ENCODE measurements around the gene INPP4B.

INPP4B gene

DNA sequence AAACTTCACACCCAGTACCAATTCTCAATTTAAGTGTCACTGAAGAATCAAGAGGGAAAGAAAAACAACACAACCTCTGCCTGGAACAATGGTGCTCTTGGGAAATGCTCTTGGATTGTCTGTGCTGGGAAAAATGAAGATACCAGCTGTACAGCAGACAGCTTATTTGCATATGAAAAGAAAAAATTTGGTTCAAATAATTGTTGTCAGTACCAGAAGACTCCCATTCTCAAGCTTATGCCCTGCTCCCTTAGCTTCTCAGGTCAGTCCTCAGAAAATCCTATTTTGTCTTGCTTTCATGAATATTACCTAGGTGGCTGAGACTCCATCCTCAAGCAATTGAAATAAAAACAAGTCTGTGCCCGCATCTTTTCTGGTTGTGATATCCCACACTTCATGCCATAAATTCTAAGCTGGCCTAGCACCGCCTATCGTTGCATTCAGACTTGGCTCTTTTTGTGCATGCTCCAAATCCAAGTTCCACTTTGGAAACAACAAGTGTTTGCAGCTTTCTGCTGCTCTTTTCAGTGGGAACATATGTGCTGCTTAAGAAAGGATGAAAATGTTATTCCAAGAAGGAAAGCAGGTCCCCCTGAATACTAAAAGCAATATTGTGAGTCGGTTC is 431.6 kb downstream of the INPP4B start:
- no peak overlapping the region for H3K27ac ChIP-seq
- no peak for DNase-seq (ENCODE audit: low spot score)
- TF ChIP-seq, protein P1, sequence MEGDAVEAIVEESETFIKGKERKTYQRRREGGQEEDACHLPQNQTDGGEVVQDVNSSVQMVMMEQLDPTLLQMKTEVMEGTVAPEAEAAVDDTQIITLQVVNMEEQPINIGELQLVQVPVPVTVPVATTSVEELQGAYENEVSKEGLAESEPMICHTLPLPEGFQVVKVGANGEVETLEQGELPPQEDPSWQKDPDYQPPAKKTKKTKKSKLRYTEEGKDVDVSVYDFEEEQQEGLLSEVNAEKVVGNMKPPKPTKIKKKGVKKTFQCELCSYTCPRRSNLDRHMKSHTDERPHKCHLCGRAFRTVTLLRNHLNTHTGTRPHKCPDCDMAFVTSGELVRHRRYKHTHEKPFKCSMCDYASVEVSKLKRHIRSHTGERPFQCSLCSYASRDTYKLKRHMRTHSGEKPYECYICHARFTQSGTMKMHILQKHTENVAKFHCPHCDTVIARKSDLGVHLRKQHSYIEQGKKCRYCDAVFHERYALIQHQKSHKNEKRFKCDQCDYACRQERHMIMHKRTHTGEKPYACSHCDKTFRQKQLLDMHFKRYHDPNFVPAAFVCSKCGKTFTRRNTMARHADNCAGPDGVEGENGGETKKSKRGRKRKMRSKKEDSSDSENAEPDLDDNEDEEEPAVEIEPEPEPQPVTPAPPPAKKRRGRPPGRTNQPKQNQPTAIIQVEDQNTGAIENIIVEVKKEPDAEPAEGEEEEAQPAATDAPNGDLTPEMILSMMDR (IDR thresholded peaks at IDR 0.05): no peak

DNA sequence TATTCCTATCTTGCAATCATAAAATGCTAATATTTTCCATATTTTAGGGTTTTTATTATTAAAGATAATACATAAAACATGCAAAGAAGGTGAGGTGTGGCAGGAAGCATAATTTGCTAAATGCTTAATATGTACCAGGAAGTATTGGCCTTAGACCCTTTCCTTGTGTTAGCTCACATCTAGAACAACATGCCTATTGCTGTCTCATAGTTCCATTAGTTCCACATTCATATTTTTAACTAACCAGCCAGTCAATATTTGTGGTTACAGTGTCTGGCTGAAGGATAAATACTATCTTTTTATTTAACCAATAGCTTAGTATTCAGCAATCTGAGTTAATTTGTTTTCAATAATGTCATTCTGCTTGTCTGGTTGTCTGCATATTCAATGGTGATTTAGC is 432.6 kb downstream of the INPP4B start:
- H3K4me3 ChIP-seq: no peak overlapping the region
- DNase-seq (ENCODE audit: low spot score): no peak
- TF ChIP-seq, protein P1 (IDR thresholded peaks at IDR 0.05): no peak
- no peak overlapping the region for H3K27ac ChIP-seq

More for the DNA sequence above, 431.6 kb downstream of the INPP4B start:
- no peak overlapping the region for H3K4me3 ChIP-seq

DNA sequence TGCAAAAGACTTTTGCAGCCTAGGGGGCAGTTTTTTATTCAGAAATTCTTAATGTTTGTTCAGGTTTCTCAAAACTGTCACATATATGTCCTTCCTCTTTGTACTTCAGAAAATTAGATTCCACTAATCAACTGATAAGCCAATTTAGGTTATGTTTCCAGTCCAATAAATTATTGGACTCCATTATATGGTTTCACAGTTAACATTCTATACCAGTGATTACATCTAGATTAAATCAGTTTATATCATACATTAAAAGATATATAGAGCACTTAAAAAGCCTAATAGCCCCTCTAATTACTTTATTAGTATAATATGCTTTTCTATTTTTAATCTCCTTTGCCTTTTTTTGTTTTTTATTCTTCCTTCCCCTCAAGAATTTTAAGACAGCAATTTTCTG is 434.1 kb downstream of the INPP4B start:
- H3K27ac ChIP-seq: no peak overlapping the region
- no peak overlapping the region for H3K4me3 ChIP-seq
- no peak for DNase-seq (ENCODE audit: low spot score)
- TF ChIP-seq, protein P1 (IDR thresholded peaks at IDR 0.05): no peak

DNA sequence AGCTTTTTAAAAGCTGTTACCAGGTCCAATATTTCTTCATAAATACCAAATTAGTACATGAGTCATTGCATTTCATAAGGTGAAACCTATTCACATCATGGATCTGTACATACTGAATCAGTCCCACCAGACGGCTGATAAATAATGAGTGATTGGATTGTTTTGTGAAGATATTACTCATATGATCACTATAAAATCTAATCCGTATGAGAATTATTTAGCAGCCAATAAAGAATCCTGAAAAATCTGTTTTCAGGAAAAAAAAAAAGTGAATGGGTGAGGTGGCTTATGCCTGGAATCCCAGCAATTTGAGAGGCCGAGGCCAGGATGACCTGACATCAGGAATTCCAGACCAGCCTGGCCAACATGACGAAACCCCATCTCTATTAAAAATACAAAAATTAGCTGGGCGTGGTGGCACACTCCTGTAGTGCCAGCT is 438.1 kb downstream of the INPP4B start:
- H3K27ac ChIP-seq: no peak overlapping the region
- H3K4me3 ChIP-seq: no peak overlapping the region
- TF ChIP-seq, protein P1 (IDR thresholded peaks at IDR 0.05): no peak
- DNase-seq (ENCODE audit: low spot score): no peak

DNA sequence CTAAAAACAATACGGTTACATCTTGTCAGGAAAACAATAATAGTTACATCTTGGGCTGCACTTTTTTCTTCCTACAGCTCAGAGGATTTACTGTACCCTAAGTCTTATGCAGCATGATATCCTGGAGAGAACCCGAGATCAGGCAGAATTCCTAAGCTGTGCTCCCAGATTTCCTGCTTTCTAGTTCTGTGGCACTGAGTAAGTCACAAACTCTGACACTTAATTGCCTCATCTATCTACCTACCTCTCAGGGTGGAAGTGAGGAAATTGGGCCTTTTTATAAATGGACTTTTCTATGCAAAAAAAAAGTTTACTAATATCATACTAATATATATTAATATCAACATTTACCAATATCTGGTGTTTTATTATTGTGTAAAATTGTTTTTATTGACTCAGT is 438.5 kb downstream of the INPP4B start:
- DNase-seq (ENCODE audit: low spot score): no peak
- no peak overlapping the region for H3K27ac ChIP-seq
- TF ChIP-seq, protein P1 (IDR thresholded peaks at IDR 0.05): no peak
- H3K4me3 ChIP-seq: no peak overlapping the region

DNA sequence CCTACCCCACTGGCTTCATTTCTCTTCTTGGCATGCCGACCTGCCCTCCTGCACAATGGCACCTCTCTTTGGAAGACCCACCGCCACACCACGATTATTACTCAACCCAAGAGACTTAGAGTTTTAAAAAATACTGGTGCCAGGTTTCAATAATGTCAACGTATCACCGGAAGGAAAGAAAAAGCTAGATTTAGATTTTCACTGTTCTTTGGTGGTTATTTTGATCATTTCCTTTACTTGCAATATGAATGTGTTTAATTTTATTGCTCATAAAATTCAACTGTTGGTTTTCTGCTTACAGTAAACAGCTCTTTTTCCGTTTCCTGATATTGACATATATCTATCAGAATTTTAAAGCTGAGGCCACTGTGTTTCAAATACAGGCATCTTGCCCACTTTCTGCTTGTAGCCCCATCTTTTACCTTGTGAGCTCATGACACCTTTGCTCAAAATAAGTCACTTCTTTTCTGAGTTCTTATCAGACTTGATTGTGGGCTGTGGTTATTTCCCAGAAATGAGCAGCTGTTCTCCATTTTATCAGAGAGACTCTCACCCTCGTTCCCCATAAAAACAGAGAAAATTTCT is 439.1 kb downstream of the INPP4B start:
- H3K27ac ChIP-seq: peak overlapping the region in 1 of 2 donors; percentile 5
- TF ChIP-seq, protein P1 (IDR thresholded peaks at IDR 0.05): no peak

DNA sequence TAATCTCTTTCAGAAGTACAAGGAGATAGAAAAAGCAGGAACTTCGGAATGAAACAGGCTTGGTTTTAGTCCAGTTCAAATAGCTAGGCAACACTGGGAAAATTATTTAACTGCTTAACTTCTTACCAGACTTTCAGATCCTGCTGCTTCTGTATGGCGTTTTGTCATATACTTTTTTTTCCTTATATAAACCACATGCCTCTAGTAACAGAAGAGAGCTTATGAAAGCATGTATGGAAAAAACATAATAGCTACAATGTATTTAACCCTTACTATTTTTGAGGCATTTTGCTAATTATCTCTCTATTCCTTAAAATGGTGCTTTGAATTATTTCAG is 439.6 kb downstream of the INPP4B start:
- peak overlapping the region in 1 of 2 donors; percentile 76 for H3K27ac ChIP-seq
- peak overlapping the region; percentile 74 for H3K4me3 ChIP-seq
- no peak for DNase-seq (ENCODE audit: low spot score)
- TF ChIP-seq, protein P1 (IDR thresholded peaks at IDR 0.05): no peak

More for the DNA sequence above, 439.1 kb downstream of the INPP4B start:
- H3K4me3 ChIP-seq: peak overlapping the region; percentile 74
- DNase-seq (ENCODE audit: low spot score): no peak

Data from coronary artery (tissue), 2 donors.